Testis (tissue), 2 donors: ENCODE data around the gene PISD.

Source experiments
- CTCF ChIP-seq, 3 experiments: fragments of 450-650 bp in 2 of 3; fragments of 200-600 bp in 1 of 3; sonication (generic) in 1 of 3; IDR thresholded peaks; one replicate each; pipeline ENCODE4 v1.5.1; 2016 to 2019; ENCODE audit warnings: antibody characterized with exemption in 3 of 3, mild to moderate bottlenecking in 2 of 3, moderate library complexity in 1 of 3
- POLR2A ChIP-seq: fragments of 450-650 bp; IDR thresholded peaks from one replicate; pipeline ENCODE4 v1.6.1; 2017; ENCODE audit warnings: antibody characterized with exemption, mild to moderate bottlenecking, moderate library complexity

- TF ChIP-seq CTCF (IDR thresholded peaks at IDR 0.05) (no peak), POLR2A (no peak)
Measured at GRCh38 chr22:31661851-31662667, at the start of gene PISD.
